ENCODE results near the gene HFE. TPM values are rescaled to one million over a fixed set of nuclear protein-coding genes. Genes with fewer than 3 reads are reported as not detected.
"Not testable (repeated sequence)": the region's sequence is repeated elsewhere in the genome, so short reads cannot be mapped to it uniquely, and the experiment has no call there.

Gene HFE
- total and polyA plus RNA-seq, 7 donors: 1.6 to 7.8 (median 4.7) TPM

DNA sequence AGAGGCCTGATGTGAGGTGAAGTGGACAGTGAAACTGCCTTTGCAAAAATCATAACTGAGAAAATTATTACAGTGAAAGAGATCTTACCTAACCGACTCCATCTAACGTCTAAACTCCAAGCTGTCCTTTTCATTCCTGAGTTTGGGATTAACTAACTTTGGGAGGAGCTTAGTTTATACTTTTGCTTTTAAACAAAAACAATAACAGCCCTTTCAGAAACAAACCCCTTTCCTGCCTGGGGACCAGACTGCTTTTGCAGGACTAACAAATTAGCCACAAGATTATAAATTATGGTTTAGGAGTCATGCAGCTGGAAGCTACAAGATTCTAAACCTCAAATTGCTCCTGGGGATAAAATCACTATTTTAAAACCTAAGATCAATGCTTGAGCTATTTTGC lies 38.6 kb upstream of the HFE start:
- Histone ChIP-seq H3K36me3 (no peaks in the 10 kb centered on the region), H3K27ac (no peak overlapping the region), H3K4me3 (no peak overlapping the region), H3K27me3 (no peaks in the 10 kb centered on the region), H3K9me3 (no peaks in the 10 kb centered on the region), H3K4me1 (peaks cover 0 to 14% (median 12%) of the 10 kb centered on the region in 4 donors)
- TF ChIP-seq, protein P1, sequence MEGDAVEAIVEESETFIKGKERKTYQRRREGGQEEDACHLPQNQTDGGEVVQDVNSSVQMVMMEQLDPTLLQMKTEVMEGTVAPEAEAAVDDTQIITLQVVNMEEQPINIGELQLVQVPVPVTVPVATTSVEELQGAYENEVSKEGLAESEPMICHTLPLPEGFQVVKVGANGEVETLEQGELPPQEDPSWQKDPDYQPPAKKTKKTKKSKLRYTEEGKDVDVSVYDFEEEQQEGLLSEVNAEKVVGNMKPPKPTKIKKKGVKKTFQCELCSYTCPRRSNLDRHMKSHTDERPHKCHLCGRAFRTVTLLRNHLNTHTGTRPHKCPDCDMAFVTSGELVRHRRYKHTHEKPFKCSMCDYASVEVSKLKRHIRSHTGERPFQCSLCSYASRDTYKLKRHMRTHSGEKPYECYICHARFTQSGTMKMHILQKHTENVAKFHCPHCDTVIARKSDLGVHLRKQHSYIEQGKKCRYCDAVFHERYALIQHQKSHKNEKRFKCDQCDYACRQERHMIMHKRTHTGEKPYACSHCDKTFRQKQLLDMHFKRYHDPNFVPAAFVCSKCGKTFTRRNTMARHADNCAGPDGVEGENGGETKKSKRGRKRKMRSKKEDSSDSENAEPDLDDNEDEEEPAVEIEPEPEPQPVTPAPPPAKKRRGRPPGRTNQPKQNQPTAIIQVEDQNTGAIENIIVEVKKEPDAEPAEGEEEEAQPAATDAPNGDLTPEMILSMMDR (IDR thresholded peaks at IDR 0.05): no peak
- no peak for TF ChIP-seq POLR2AphosphoS5 (IDR thresholded peaks at IDR 0.05)
- TF ChIP-seq EP300 (IDR thresholded peaks at IDR 0.05): no peak
- WGBS, 2 donors: 66 to 84% methylated on average over 2 of the region's 2 CpGs
- no peak for DNase-seq
- intact Hi-C loops (cut with DNase I): no loop called here

DNA sequence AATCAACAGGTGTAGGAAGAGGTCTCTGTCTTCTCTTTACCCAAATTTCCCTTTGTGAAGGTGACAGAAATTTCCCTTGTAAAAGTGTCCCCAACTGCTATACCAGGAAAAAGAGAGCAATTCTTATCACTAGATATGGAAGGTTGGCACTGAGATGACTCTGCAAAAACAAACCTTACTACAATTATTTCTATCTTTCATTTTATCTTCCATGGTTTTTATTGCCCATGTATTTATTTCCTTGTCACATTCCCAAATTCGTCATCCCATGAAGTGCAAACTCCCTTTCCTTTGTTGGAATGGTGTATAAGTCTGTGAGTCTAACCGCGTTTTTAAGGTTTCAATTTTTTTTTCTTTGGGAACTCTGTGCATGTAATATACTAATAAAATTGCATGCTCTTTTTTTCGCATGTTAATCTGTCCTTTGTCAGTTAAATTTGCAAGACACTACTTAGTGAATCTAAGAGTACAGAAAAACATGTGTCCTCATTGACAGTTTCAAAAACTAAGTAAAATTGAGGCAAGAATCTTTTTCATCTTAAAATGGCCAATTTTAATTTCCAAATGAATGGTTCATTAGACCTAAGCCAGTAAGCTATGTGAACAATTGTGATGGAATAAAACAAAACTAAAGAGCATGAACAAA lies 35.4 kb upstream of the HFE start:
- WGBS, 2 donors: 69 to 87% methylated on average over 4 of the region's 4 CpGs

DNA sequence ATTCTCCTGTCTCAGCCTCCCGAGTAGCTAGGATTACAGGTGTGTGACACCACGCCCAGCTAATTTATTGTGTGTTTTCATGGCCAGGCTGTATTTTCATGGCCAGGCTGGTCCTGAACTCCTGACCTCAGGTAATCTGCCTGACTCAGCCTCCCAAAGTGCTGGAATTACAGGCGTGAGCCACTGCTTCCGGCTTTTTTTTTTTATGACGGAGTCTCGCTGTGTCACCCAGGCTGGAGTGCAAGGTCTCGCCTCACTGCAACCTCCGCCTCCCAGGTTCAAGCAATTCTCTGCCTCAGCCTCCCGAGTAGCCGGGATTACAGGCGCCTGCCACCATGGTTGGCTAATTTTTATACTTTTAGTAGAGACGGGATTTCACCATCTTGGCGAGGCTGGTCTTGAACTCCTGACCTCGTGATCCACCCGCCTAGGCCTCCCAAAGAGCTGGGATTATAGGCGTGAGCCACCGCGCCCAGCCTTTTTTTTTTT lies 34.4 kb upstream of the HFE start:
- H3K27me3 ChIP-seq; H3K9me3 ChIP-seq; H3K4me3 ChIP-seq; intact Hi-C loops (cut with DNase I); H3K27ac ChIP-seq; H3K36me3 ChIP-seq; DNase-seq: not testable (repeated sequence)
- H3K4me1 ChIP-seq: peaks cover 2 to 15% (median 7%) of the 10 kb centered on the region in 4 donors
- WGBS, 2 donors: 72 to 92% methylated on average over 18 of the region's 18 CpGs

More for the DNA sequence above, 35.4 kb upstream of the HFE start:
- no peak overlapping the region for H3K27ac ChIP-seq
- no peak for TF ChIP-seq POLR2AphosphoS5 (IDR thresholded peaks at IDR 0.05)
- TF ChIP-seq POLR2A (IDR thresholded peaks at IDR 0.05): no peak
- no peak for TF ChIP-seq EP300 (IDR thresholded peaks at IDR 0.05)
- TF ChIP-seq, protein P1 (IDR thresholded peaks at IDR 0.05): no peak
- intact Hi-C loops (cut with DNase I): no loop called here
- H3K9me3 ChIP-seq: no peaks in the 10 kb centered on the region
- no peak for DNase-seq
- H3K4me3 ChIP-seq: no peak overlapping the region
- H3K27me3 ChIP-seq: no peaks in the 10 kb centered on the region
- H3K36me3 ChIP-seq: no peaks in the 10 kb centered on the region
- H3K4me1 ChIP-seq: peaks cover 0 to 11% (median 6%) of the 10 kb centered on the region in 4 donors

DNA sequence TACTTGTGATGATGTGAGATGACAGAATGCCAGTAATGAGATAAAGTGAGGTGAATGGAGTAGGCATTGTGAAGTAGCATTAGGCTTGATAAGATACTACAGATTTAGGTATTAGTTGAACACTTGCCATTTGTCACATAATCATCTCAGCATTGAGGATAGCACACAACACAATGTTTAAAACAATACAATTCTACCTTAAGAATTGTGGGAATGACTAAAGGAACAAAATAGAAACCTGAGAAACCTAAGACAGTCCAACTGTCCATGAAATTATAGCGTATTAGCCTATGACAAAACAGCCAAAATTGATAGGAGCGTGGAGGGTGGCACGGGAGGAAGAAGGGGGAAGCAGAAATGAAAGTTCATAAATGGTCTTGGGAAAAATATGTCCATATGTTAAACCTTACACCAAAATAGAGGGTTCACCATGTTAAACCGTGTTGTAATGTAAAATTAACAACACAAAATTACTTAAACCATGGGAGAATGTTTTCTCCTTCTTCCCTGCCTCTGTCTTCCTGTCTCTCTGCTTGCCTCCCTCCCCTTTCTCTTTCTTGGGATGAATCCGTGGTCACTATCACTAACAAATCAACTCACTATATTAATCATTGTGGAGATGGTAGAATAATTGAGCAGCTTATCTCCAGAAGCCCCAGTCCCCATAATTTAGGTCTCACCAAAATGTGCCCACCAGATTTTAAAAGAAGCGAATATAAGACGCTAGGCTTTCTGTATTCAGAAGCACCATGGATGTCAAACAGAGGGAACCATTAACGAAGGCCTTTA lies 33.0 kb upstream of the HFE start:
- intact Hi-C loops (cut with DNase I): loop anchor here (1.0 to 2.0 kb wide), 2 partner anchors 9 to 21 kb away; a partner anchor contains a TSS
- no peak for TF ChIP-seq POLR2AphosphoS5 (IDR thresholded peaks at IDR 0.05)
- TF ChIP-seq, protein P1 (IDR thresholded peaks at IDR 0.05): no peak
- TF ChIP-seq POLR2A (IDR thresholded peaks at IDR 0.05): no peak
- TF ChIP-seq EP300 (IDR thresholded peaks at IDR 0.05): no peak
- no peak for DNase-seq
- no peaks in the 10 kb centered on the region for H3K36me3 ChIP-seq
- H3K4me1 ChIP-seq: peaks cover 2 to 15% (median 7%) of the 10 kb centered on the region in 4 donors
- H3K4me3 ChIP-seq: peak overlapping the region; percentile 59 to 83 (median 78)
- H3K27ac ChIP-seq: peak overlapping the region; percentile 88 to 99 (median 97)
- 15 to 30% methylated on average over 8 of the region's 8 CpGs for WGBS, 2 donors
- no peaks in the 10 kb centered on the region for H3K9me3 ChIP-seq
- no peaks in the 10 kb centered on the region for H3K27me3 ChIP-seq

Data from sigmoid colon (tissue), 7 donors.